Sigmoid colon (tissue), 4 donors: ENCODE measurements around the gene CDRT4.

Experiments
- EP300 ChIP-seq, 4 donors: sonication (generic); formaldehyde crosslinking; IDR thresholded peaks; one replicate each; pipeline ENCODE4 v1.6.1; 2017; ENCODE audit warnings: antibody characterized with exemption in 4 of 4
- POLR2A ChIP-seq, 2 donors: fragments of 450-650 bp; IDR thresholded peaks; one replicate each; pipeline ENCODE4 v1.6.1; 2016; ENCODE audit warnings: antibody characterized with exemption in 2 of 2, mild to moderate bottlenecking in 2 of 2, moderate library complexity in 2 of 2
- POLR2AphosphoS5 ChIP-seq, 4 donors: sonication (generic); formaldehyde crosslinking; IDR thresholded peaks; one replicate each; pipeline ENCODE4 v1.6.1; 2017; ENCODE audit warnings: antibody characterized with exemption in 4 of 4
- TF ChIP-seq, protein P1 (sequence below), 4 experiments: fragments of 450-650 bp in 3 of 4; fragments of 200-600 bp in 1 of 4; IDR thresholded peaks; one replicate each; pipeline ENCODE4 v1.5.1; 2016 to 2019; ENCODE audit warnings: antibody characterized with exemption in 4 of 4, mild to moderate bottlenecking in 3 of 4, moderate library complexity in 2 of 4

- TF ChIP-seq, protein P1, sequence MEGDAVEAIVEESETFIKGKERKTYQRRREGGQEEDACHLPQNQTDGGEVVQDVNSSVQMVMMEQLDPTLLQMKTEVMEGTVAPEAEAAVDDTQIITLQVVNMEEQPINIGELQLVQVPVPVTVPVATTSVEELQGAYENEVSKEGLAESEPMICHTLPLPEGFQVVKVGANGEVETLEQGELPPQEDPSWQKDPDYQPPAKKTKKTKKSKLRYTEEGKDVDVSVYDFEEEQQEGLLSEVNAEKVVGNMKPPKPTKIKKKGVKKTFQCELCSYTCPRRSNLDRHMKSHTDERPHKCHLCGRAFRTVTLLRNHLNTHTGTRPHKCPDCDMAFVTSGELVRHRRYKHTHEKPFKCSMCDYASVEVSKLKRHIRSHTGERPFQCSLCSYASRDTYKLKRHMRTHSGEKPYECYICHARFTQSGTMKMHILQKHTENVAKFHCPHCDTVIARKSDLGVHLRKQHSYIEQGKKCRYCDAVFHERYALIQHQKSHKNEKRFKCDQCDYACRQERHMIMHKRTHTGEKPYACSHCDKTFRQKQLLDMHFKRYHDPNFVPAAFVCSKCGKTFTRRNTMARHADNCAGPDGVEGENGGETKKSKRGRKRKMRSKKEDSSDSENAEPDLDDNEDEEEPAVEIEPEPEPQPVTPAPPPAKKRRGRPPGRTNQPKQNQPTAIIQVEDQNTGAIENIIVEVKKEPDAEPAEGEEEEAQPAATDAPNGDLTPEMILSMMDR (IDR thresholded peaks at IDR 0.05) = no peak
- TF ChIP-seq POLR2A (IDR thresholded peaks at IDR 0.05) (no peak), POLR2AphosphoS5 (IDR thresholded peaks at IDR 0.05) (no peak), EP300 (IDR thresholded peaks at IDR 0.05) (no peak)
Measured at GRCh38 chr17:15482476-15482875, 15.1 kb upstream of the CDRT4 start.
